GM15510 (cell line): ENCODE measurements around the gene AGBL1.

Source experiments
- POLR2A ChIP-seq: IDR thresholded peaks from 3 replicates; pipeline ENCODE4 v1.6.1; 2011; ENCODE audit warnings: borderline replicate concordance; ENCODE audit not compliant: insufficient read length; ENCODE audit errors: extremely low read depth

The AGBL1 gene

GRCh38 chr15:86857701-86858100 lies 778.0 kb downstream of the AGBL1 start:
- TF ChIP-seq POLR2A: no peak

- TF ChIP-seq POLR2A: no peak
These were observed 783.7 kb downstream of the AGBL1 start for GRCh38 chr15:86863226-86863915.

- no peak for TF ChIP-seq POLR2A
These were observed 786.2 kb downstream of the AGBL1 start for GRCh38 chr15:86865920-86866319.

GRCh38 chr15:86870846-86871245 lies 791.2 kb downstream of the AGBL1 start:
- no peak for TF ChIP-seq POLR2A

GRCh38 chr15:86871964-86872363 lies 792.3 kb downstream of the AGBL1 start:
- no peak for TF ChIP-seq POLR2A

- TF ChIP-seq POLR2A: no peak
These were observed 793.1 kb downstream of the AGBL1 start for GRCh38 chr15:86872782-86873181.

GRCh38 chr15:86875067-86875466 lies 795.4 kb downstream of the AGBL1 start:
- no peak for TF ChIP-seq POLR2A

- TF ChIP-seq POLR2A: no peak
These were observed 796.8 kb downstream of the AGBL1 start for GRCh38 chr15:86876387-86876944.

GRCh38 chr15:86877171-86877631 lies 797.5 kb downstream of the AGBL1 start:
- no peak for TF ChIP-seq POLR2A

- no peak for TF ChIP-seq POLR2A
These were observed 799.9 kb downstream of the AGBL1 start for GRCh38 chr15:86879250-86880229.

GRCh38 chr15:86885616-86886015 lies 805.9 kb downstream of the AGBL1 start:
- no peak for TF ChIP-seq POLR2A

GRCh38 chr15:86892774-86893449 lies 813.2 kb downstream of the AGBL1 start:
- no peak for TF ChIP-seq POLR2A

GRCh38 chr15:86894269-86894668 lies 814.6 kb downstream of the AGBL1 start:
- no peak for TF ChIP-seq POLR2A

- no peak for TF ChIP-seq POLR2A
These were observed 824.2 kb downstream of the AGBL1 start for GRCh38 chr15:86903642-86904421.
